GM21526 (cell line): Measurements from ENCODE around the gene KIF5C.
A peak's percentile ranks its signal among the peaks of the same experiment; 100 is the strongest.
"Not testable (repeated sequence)": the region's sequence is repeated elsewhere in the genome, so short reads cannot be mapped to it uniquely, and the experiment has no call there.

Experiments
- ATAC-seq: cut with Tn5 transposase; IDR thresholded peaks from one replicate; pipeline ENCODE4 v1.9.1; 2021; ENCODE audit warnings: moderate library complexity; ENCODE audit not compliant: unreplicated experiment, low FRiP score

The KIF5C gene

GRCh38 chr2:148874868-148875341 is at the start of gene KIF5C:
Gene KIF5C (plus strand): TSS chr2:148875227. CDS start chr2:148875618, 391 bp downstream.
- peak; percentile 95 for ATAC-seq

- no peak for ATAC-seq
Measured at GRCh38 chr2:148826791-148827190, 48.2 kb upstream of the KIF5C start.

- ATAC-seq: no peak
Measured at GRCh38 chr2:148828941-148829340, 46.1 kb upstream of the KIF5C start.

GRCh38 chr2:148829618-148830017 is 45.4 kb upstream of the KIF5C start:
- ATAC-seq: no peak

GRCh38 chr2:148832637-148833036 is 42.4 kb upstream of the KIF5C start:
- ATAC-seq: no peak

- ATAC-seq: no peak
Measured at GRCh38 chr2:148842050-148842449, 33.0 kb upstream of the KIF5C start.

- ATAC-seq: no peak
Measured at GRCh38 chr2:148848146-148848545, 26.9 kb upstream of the KIF5C start.

- ATAC-seq: no peak
Measured at GRCh38 chr2:148853458-148853857, 21.6 kb upstream of the KIF5C start.

GRCh38 chr2:148860037-148860436 is 15.0 kb upstream of the KIF5C start:
- no peak for ATAC-seq

GRCh38 chr2:148861367-148861766 is 13.7 kb upstream of the KIF5C start:
- no peak for ATAC-seq

GRCh38 chr2:148862478-148862877 is 12.5 kb upstream of the KIF5C start:
- not testable (repeated sequence) for ATAC-seq

GRCh38 chr2:148865512-148865911 is 9.5 kb upstream of the KIF5C start:
- ATAC-seq: no peak

GRCh38 chr2:148866091-148866490 is 8.9 kb upstream of the KIF5C start:
- no peak for ATAC-seq

- ATAC-seq: no peak
Measured at GRCh38 chr2:148867079-148867769, 7.8 kb upstream of the KIF5C start.

GRCh38 chr2:148875387-148876051 is 492 bp downstream of the KIF5C start:
- ATAC-seq: peak; percentile 26

GRCh38 chr2:148876202-148876594 is 1.2 kb downstream of the KIF5C start:
- ATAC-seq: no peak

- no peak for ATAC-seq
Measured at GRCh38 chr2:148876595-148877402, 1.8 kb downstream of the KIF5C start.

- no peak for ATAC-seq
Measured at GRCh38 chr2:148877403-148877740, 2.3 kb downstream of the KIF5C start.

- ATAC-seq: no peak
Measured at GRCh38 chr2:148880636-148881035, 5.6 kb downstream of the KIF5C start.

GRCh38 chr2:148882051-148882450 is 7.0 kb downstream of the KIF5C start:
- no peak for ATAC-seq

GRCh38 chr2:148885209-148885608 is 10.2 kb downstream of the KIF5C start:
- ATAC-seq: no peak
